SH-SY5Y (cell line): ENCODE data around the gene SPRY4.

Source experiments
- GATA2 ChIP-seq: IDR thresholded peaks from 2 replicates; pipeline ENCODE4 v1.6.1; 2011; ENCODE audit warnings: mild to moderate bottlenecking, low read depth, low read length
- GATA3 ChIP-seq: IDR thresholded peaks from 2 replicates; pipeline ENCODE4 v1.6.1; 2011; ENCODE audit warnings: low read depth, mild to moderate bottlenecking, low read length, moderate library complexity

Gene SPRY4

GRCh38 chr5:142280066-142281007 is 44.5 kb downstream of the SPRY4 start:
- TF ChIP-seq GATA2 = no peak
- no peak for TF ChIP-seq GATA3

- TF ChIP-seq GATA2 = no peak
- no peak for TF ChIP-seq GATA3
These were observed 46.2 kb downstream of the SPRY4 start for GRCh38 chr5:142278627-142279026.

- no peak for TF ChIP-seq GATA2
- no peak for TF ChIP-seq GATA3
These were observed 47.0 kb downstream of the SPRY4 start for GRCh38 chr5:142277796-142278195.

GRCh38 chr5:142276517-142276916 is 48.3 kb downstream of the SPRY4 start:
- TF ChIP-seq GATA2 (no peak), GATA3 (no peak)

GRCh38 chr5:142275496-142275895 is 49.3 kb downstream of the SPRY4 start:
- no peak for TF ChIP-seq GATA2
- TF ChIP-seq GATA3 = no peak

GRCh38 chr5:142263346-142263745 is 61.5 kb downstream of the SPRY4 start:
- TF ChIP-seq GATA2 = no peak
- no peak for TF ChIP-seq GATA3

- TF ChIP-seq GATA2 (no peak), GATA3 (no peak)
These were observed 62.1 kb downstream of the SPRY4 start for GRCh38 chr5:142262683-142263082.
